PC-9 (cell line): ENCODE data around the gene PEX14. TPM values are rescaled to one million over a fixed set of nuclear protein-coding genes. Genes with fewer than 3 reads are reported as not detected.

ENCODE experiments used
- BruUV-seq: library from RNA; stranded (reverse); fragments of 400-500 nt; replicated peaks from 2 replicates; lab custom pipeline; 2021; lab: Mats Ljungman, UMichigan
- CTCF ChIA-PET: fragments of 300-600 bp; sonication (Branson Sonifier 250); formaldehyde crosslinking; loops from one replicate; lab custom pipeline; 2022; ENCODE audit warnings: antibody characterized with exemption; lab: Charles Lee
- POLR2A ChIA-PET: fragments of 300-600 bp; sonication (Branson Sonifier 250); formaldehyde crosslinking; loops from one replicate; lab custom pipeline; 2022; ENCODE audit warnings: antibody characterized with exemption; ENCODE audit not compliant: unreplicated experiment; lab: Charles Lee
- DNase-seq, 2 experiments: peaks; one replicate each; pipeline versions ENCODE4 v3.0.0 to v3.0.0-alpha.2; 2015 to 2022; ENCODE audit warnings: mixed read lengths in 1 of 2
- H2AFZ ChIP-seq: fragments of 200-600 bp; sonication (generic); 2 replicates; pipeline ENCODE4 v1.8.1; 2017; ENCODE audit warnings: antibody characterized with exemption
- H3F3A ChIP-seq: fragments of 200-600 bp; sonication (generic); 2 replicates; pipeline ENCODE4 v1.8.1; 2017; ENCODE audit warnings: antibody characterized with exemption, mild to moderate bottlenecking, low read depth; ENCODE audit not compliant: insufficient read depth
- H3K27ac ChIP-seq: fragments of 200-600 bp; sonication (generic); 2 replicates; pipeline ENCODE4 v1.6.1; 2016; ENCODE audit warnings: mixed run types
- H3K27me3 ChIP-seq: fragments of 200-600 bp; sonication (generic); 2 replicates; pipeline ENCODE4 v1.6.1; 2016; ENCODE audit warnings: low read depth, mixed run types; ENCODE audit not compliant: insufficient read depth
- H3K36me3 ChIP-seq: fragments of 200-600 bp; sonication (generic); 2 replicates; pipeline ENCODE4 v1.6.1; 2016; ENCODE audit warnings: low read depth, mixed run types
- H3K4me1 ChIP-seq: fragments of 200-600 bp; sonication (generic); replicated peaks from 2 replicates; pipeline ENCODE4 v1.6.1; 2016; ENCODE audit warnings: mixed run types; ENCODE audit not compliant: insufficient read depth
- H3K4me2 ChIP-seq: fragments of 200-600 bp; sonication (generic); 2 replicates; pipeline ENCODE4 v1.6.1; 2017; ENCODE audit warnings: mixed run types
- H3K4me3 ChIP-seq: fragments of 200-600 bp; sonication (generic); 2 replicates; pipeline ENCODE4 v1.6.1; 2016; ENCODE audit warnings: mixed run types
- H3K79me2 ChIP-seq: fragments of 200-600 bp; sonication (generic); 2 replicates; pipeline ENCODE4 v1.6.1; 2017; ENCODE audit warnings: low read depth, mixed run types
- H3K9me2 ChIP-seq: fragments of 200-600 bp; sonication (generic); 2 replicates; pipeline ENCODE4 v1.8.1; 2017; ENCODE audit warnings: mild to moderate bottlenecking; ENCODE audit not compliant: insufficient read depth
- H3K9me3 ChIP-seq: fragments of 200-600 bp; sonication (generic); 2 replicates; pipeline ENCODE4 v1.8.1; 2016; ENCODE audit warnings: low read depth; ENCODE audit not compliant: insufficient read depth
- H4K20me1 ChIP-seq: fragments of 200-600 bp; sonication (generic); 2 replicates; pipeline ENCODE4 v1.8.1; 2017; ENCODE audit not compliant: insufficient read depth
- EZH2 ChIP-seq: fragments of 200-600 bp; sonication (generic); IDR thresholded peaks from 2 replicates; pipeline ENCODE4 v1.8.0; 2017; ENCODE audit warnings: antibody characterized with exemption, low read depth
- intact Hi-C: fragments of 100-400 bp; cut with micrococcal nuclease; formaldehyde crosslinking; loops from one replicate; pipeline ENCODE4 v1.10.0; 2022; ENCODE audit not compliant: unreplicated experiment
- total RNA-seq: library from RNA; stranded (reverse); gene quantifications from 2 replicates; pipeline ENCODE4 v1.2.3, GENCODE V29; 2021
- TF ChIP-seq, protein P1 (sequence below): fragments of 200-600 bp; sonication (generic); conservative IDR thresholded peaks from 2 replicates; pipeline ENCODE4 v1.6.1; 2017; ENCODE audit warnings: mixed run types, antibody characterized with exemption, mild to moderate bottlenecking, moderate library complexity

Gene PEX14
- total RNA-seq, 1 experiment from 2014 or later = 28.3 TPM

DNA sequence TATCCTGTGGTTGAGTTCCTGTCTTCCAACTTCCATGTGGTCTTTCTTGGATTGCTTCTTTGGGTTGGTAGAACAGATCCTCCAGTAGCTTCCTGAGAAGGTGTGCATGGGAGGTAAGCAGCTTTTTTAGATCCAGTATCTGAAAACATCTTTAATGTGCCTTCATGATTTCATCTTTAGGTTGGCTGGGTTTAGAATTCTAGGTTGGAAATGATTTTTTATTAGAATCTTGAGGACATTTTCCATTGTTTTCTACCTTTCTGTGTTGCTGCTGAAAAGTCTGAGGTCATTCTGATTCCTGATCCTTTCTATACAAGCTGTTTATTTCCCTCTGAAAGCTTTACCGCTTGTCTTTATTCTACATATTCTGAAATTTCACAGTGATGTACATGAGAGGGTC lies 94.8 kb downstream of the PEX14 start:
- intact Hi-C loops = no loop called here
- Histone ChIP-seq H3K9me2 (no peaks in the 10 kb centered on the region), H3F3A (no peaks in the 10 kb centered on the region), H3K4me3 (no peak overlapping the region), H3K27me3 (no peaks in the 10 kb centered on the region), H4K20me1 (no peaks in the 10 kb centered on the region), H3K36me3 (no peaks in the 10 kb centered on the region), H3K79me2 (no peaks in the 10 kb centered on the region), H3K27ac (no peak overlapping the region), H3K9me3 (no peaks in the 10 kb centered on the region), H2AFZ (no peak overlapping the region), H3K4me2 (no peak overlapping the region), H3K4me1 (no peaks in the 10 kb centered on the region)
- BruUV-seq = no TSS peak
- no peak for DNase-seq
- ChIA-PET POLR2A (no interaction called here), CTCF (no interaction called here)
- no peak for TF ChIP-seq EZH2
- TF ChIP-seq, protein P1, sequence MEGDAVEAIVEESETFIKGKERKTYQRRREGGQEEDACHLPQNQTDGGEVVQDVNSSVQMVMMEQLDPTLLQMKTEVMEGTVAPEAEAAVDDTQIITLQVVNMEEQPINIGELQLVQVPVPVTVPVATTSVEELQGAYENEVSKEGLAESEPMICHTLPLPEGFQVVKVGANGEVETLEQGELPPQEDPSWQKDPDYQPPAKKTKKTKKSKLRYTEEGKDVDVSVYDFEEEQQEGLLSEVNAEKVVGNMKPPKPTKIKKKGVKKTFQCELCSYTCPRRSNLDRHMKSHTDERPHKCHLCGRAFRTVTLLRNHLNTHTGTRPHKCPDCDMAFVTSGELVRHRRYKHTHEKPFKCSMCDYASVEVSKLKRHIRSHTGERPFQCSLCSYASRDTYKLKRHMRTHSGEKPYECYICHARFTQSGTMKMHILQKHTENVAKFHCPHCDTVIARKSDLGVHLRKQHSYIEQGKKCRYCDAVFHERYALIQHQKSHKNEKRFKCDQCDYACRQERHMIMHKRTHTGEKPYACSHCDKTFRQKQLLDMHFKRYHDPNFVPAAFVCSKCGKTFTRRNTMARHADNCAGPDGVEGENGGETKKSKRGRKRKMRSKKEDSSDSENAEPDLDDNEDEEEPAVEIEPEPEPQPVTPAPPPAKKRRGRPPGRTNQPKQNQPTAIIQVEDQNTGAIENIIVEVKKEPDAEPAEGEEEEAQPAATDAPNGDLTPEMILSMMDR = no peak

DNA sequence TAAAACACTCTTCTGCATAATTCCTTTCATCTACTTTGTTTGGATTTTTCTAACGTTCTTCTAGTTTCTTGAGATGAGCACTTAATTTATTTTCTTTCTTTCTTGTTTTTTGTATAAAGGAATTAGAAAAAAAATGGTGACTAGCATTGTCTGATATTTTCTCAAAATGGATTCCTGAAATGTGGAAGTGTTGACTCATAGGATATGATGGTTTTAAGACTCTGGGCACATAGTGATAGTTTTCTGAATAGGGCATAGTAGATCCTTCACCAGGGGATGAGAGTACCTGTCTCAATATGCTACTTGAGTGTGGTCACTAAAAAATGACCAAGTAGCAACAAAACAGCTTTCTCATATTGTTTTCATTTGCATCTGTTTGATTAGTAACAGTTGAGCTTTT lies 100.9 kb downstream of the PEX14 start:
- peak in 1 of 2 experiments; percentile 40 for DNase-seq
- BruUV-seq = no TSS peak
- Histone ChIP-seq H3K4me3 (no peak overlapping the region), H3K27ac (no peak overlapping the region), H4K20me1 (no peaks in the 10 kb centered on the region), H3K4me2 (no peak overlapping the region), H3K36me3 (no peaks in the 10 kb centered on the region), H2AFZ (no peak overlapping the region), H3F3A (no peaks in the 10 kb centered on the region), H3K4me1 (peaks cover 5% of the 10 kb centered on the region; the same call in 1 of the 2 replicates), H3K79me2 (no peaks in the 10 kb centered on the region), H3K9me2 (no peaks in the 10 kb centered on the region), H3K9me3 (no peaks in the 10 kb centered on the region), H3K27me3 (no peaks in the 10 kb centered on the region)
- ChIA-PET CTCF (no interaction called here), POLR2A (no interaction called here)
- intact Hi-C loops = no loop called here
- no peak for TF ChIP-seq EZH2
- TF ChIP-seq, protein P1 = no peak

DNA sequence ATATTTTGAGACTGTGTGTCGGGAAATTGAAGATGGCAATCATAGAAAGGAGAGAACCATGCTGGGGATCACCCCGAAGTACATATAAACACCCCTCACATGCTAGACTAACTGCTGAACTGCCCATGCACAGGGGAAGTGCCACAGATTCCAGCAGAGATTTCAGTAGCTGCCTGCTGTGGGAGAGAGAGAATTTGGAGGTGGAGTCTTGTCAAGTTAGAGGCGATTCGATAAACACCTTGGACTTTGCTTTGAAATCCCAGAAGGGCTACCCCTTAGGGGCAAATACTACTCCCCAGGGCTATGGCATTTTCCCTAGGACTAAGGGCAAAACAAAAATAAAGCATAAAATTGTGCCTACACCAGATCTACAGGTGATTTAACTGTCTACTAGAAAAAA lies 103.3 kb downstream of the PEX14 start:
- Histone ChIP-seq H3K27ac (no peak overlapping the region), H3F3A (no peaks in the 10 kb centered on the region), H3K4me1 (peaks cover 5% of the 10 kb centered on the region; the same call in 1 of the 2 replicates), H3K79me2 (no peaks in the 10 kb centered on the region), H3K36me3 (no peaks in the 10 kb centered on the region), H3K4me3 (no peak overlapping the region), H3K27me3 (no peaks in the 10 kb centered on the region), H2AFZ (no peak overlapping the region), H3K9me2 (no peaks in the 10 kb centered on the region), H4K20me1 (no peaks in the 10 kb centered on the region), H3K4me2 (no peak overlapping the region), H3K9me3 (no peaks in the 10 kb centered on the region)
- CTCF ChIA-PET = no interaction called here
- intact Hi-C loops = no loop called here
- TF ChIP-seq, protein P1 = no peak
- TF ChIP-seq EZH2 = no peak
- POLR2A ChIA-PET = no interaction called here
- no peak for DNase-seq
- no TSS peak for BruUV-seq
